ENCODE data around the gene TSR1.
"Not testable (repeated sequence)": the region's sequence is repeated elsewhere in the genome, so short reads cannot be mapped to it uniquely, and the experiment has no call there.

The TSR1 gene

DNA sequence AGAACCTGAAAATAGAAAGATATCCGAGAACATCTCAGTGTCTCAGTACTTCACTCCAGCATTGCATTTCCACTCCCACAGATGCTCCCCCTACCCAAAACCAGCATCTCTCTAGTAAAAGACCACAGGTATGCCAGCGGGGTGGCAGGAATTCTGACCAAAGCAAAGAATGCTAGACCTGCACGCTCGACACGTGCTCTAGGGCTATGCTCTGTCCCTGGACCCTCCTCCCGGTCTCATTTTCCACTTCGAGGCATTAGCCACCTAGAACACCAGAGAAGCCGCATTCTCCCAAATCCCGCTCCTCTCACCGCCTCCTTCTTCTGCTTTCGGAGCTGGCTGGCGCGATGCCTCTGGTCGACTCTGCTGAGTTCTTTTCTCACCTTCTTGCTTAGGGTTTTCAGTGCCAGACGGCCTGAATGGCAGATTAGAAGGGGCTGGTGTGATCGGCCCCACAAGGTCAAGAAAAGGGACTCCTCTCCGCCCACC lies 487 bp downstream of the TSR1 start:
- peak; percentile 24 for DNase-seq

DNA sequence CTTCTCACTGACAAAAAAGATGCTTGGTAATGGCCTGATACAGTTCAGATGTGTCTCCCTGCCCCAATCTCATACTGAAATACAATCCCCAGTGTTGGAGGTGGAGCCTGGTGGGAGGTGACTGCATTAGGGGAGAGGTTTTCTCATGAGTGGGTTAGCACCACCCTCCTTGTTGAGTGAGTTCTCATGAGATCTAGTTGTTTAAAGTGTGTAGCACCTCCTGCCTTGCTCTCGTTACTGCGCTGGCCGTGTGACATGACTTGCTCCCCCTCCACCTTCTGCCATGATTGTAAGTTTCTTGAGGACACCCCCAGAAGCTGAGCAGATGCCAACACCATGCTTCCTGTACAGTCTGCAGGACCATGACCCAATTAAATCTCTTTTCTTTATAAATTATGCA lies 5.0 kb downstream of the TSR1 start:
- DNase-seq: no peak

DNA sequence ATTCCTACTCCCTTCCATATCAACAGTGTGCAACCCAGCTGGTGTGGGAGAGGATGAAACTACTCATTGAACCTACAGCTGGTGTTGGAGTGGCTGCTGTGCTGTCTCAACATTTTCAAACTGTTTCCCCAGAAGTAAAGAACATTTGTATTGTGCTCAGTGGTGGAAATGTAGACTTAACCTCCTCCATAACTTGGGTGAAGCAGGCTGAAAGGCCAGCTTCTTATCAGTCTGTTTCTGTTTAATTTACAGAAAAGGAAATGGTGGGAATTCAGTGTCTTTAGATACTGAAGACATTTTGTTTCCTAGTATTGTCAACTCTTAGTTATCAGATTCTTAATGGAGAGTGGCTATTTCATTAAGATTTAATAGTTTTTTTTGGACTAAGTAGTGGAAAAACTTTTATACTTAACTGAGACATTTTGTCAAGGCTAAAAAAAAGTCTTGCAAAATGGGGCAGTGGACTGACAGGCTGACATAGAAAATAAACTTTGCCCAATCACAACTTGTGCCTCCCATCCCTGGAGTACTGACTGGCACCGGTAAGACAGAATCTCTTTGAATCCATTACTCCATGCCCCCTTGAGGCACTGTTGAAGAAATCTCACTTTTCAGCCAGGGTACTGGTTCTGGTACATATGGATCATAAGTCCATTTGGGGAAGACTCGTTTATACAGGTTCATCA lies 12.5 kb downstream of the TSR1 start:
- DNase-seq: no peak

DNA sequence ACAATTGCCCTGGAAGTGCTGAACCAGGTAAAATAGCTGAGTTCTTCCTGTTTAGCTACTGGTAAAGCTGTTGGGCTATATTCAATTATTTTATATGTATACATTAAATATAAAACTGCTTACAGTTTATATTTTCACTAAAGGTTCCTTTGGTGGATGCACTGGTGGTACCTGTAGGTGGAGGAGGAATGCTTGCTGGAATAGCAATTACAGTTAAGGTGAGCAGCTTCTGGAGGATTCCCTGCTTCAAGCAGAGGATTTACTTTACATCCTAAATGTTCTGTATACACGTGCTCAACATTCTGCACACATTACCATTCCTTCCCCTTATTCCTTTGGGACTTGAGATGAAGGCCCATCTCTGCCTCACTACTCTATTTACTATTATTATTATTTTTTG lies 14.9 kb downstream of the TSR1 start:
- no peak for DNase-seq

DNA sequence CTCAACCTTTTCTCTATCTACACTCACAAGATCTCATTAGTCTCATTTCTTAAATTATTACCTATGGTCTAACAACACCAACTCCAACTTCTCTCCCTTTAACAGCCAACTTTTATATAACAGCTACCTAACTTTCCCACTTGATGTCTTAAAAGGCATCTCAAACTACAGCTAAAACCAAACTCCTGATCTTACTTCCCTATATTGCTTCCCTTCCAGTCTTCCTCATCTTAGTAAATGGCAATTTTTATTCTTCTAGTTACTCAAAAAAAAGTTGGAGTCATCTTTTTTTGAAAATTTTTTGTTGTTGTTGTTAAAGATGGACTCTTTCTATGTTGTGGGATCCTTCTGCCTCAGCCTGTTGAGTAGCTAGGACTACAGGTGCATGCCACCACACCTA lies 17.2 kb downstream of the TSR1 start:
- DNase-seq: no peak

DNA sequence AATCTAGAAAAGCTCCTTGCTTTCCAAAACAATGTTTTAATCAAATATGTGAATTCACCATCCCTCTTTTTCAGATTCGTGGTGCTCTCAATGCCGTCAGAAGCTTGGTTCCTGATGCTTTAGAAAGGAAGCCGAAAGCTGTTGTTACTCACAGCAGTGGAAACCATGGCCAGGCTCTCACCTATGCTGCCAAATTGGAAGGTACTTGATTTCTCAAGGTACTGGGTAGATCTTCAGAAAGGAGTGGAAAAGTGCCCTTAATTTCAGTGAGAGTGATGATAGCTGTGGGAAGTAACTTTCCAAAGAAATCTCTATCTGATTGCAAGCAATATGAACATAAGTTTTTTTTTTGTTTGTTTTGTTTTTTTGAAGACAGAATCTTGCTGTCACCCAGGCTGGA lies 18.5 kb downstream of the TSR1 start:
- no peak for DNase-seq

DNA sequence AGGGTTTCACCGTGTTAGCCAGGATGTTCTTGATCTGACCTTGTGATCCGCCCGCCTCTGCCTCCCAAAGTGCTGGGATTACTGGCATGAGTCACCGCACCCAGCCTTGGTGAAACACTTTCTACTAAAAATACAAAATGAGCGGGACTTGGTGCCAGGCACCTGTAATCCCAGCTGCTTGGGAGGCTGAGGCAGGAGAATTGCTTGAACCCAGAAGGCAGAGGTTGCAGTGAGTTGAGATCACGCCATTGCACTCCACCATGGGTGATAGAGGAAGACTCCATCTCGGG lies 19.4 kb downstream of the TSR1 start:
- not testable (repeated sequence) for DNase-seq

DNA sequence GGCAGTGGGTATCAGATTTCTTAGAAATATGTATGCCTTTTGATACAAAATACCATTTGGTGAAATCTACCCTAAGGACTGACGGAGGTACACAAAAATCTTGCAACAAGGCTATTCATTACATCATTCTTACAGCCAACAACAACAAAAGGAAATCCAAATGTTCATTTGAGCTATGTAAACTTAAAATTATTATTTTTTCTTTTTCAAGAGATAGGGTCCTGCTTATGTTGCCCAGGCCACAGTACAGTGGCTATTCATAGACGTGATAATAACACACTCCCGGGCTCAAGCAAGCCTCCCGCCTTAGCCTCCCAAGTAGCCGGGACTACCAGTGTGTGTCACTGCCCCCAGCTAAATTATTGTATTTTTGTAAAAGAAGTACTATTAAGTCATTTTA lies 23.5 kb downstream of the TSR1 start:
- DNase-seq: no peak

DNA sequence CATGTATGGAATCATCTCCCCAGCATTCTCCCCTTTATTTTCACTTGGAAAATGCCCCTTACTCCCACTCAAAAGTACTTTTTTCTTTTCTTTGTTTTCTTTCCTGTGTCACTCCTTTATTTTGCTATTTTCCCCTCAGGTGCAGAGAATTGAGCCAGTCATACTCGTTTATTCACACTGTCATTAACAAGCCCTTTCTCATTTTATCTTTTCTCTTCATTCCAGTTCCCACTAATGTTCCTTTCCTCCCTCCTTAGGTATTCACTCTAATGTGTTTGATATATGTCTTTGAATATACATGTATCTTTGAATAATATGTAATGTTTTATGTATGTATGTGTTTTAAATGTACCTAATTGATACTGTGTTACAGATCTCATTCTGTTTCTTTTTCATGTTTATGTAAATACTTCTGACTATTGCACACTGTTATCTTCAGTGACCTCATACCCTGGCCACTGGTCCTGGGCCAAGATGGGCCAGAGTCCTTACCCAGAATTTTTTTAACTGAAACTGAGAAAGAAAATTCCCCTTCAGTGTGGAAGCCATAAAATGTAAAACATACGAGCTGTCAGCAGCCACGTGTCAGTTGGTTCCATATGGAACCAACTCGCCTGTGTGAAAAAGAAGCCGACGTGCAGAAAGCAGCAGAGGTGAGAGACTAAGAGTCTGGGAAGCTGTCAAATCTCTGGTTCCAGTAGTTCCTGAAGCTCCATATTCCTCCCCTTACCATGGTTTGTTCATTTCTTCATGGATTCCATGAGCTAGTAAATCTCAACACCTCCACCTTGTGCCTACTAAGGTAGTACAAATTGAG lies 26.7 kb downstream of the TSR1 start:
- DNase-seq: no peak

DNA sequence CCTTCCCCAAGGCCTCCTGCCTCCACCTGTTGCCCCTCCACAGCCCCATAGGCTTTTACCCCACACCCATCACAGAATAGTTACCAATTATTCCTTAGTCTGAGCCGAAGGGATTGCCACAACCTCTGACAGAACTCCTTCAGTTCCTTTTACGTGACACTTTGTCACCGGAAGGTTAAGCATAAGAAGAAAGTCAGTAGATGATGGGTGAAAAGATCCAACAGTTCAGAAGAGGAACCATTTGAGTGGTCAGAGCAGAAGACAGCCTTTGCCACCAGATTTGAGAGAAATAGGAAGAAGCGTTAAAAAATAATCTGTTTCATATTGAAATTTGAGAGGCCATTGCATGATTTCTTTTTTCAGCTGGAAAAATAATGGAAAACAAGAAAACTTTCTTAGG lies 31.3 kb downstream of the TSR1 start:
- no peak for DNase-seq

DNA sequence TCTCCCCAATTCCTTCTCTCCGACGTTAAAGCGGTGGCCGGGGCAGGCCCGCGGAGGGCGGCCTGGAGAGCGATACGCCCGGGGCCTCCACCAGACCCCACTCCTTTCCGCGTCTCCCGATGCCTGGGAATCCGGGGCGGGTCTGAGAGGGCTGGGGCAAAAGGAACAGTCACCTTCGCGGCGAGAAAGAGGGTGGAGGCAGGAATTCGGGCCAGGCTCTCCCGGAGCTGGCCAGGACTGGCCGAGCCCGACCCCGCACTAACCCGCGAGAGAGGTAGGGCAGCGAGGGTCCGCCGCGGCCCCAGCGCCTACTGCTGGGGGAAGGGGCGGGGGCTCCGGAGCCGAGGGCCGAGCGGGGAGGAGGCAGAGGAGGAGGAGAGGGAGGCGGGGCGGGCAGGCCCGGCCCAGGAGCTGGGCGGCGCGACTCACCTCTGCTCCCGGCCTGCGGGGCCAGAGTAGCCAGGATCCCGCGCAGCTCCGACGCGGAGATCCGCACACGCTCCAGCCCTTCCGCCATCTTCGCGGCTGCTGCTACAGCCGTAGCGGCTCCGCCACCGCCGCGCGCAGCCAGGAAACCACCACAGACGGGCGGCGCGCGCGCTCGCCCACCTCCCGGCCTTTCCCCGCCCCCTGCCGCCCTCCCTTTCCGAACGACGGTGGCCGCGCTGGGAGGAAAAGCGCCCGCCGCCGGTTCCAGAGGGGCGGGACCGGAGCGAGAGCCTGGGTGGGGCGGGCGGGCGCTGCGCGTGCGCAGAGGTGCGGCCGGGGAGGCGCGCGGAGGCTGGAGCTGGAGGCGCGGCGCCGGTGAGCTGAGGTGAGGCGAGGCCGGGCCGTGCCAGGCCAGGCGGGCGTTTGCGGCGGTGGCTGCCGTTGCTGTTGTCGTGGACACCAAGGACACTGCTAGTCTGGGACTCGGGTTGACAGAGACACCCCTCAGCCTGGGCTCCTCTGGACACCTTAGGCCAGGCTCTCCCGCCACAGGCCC lies 32.8 kb downstream of the TSR1 start, which contains the start of the genes SMG6 and SRR:
Gene SMG6 (minus strand): TSS at position 582 of the 985 bp plus-strand sequence. CDS start 65 bp downstream, at position 517.
Gene SRR (plus strand): TSS at position 747 of the 985 bp plus-strand sequence. CDS start 11,611 bp downstream, outside the sequence.
- peak; percentile 95 for DNase-seq

DNA sequence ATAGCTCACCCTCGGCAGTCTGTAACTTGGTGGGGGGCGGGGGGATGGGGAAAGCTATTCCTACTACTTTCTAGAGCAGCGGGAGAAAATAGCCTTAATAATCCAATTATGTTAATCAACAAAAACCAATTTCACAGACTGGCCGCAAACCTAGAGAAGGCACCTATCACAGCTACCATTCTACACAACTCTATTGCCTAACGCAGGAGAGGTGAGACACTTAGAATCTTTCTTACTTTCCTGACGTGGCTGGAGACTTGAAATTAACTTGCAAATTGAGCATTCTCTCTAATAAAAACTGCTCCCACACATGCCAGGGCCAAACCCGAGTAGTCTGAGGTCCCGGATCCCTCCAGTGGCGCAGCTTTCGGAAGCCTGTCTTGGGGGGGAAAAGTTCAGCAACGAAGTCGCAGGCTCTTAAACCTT lies 33.5 kb downstream of the TSR1 start:
- no peak for DNase-seq

DNA sequence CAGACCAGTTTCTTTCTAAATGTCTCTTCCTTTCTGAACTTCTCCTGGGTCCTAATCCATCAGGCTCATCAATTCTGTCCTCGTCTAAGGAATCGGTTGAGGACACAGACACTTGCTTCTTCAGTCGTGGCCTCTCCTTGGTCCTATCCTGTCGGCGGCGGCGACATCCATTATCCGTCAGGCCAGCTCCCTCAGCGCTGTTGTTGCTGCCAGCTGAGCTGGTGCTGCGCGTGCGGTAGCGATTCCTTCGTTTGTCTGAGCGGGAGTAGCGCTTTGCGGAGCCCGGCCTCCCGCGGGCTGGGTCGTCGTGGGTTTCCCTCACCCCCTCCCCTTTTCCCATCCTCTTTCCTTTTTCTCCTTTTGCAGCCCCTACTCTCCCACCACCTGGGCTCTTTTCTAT lies 36.5 kb downstream of the TSR1 start:
- DNase-seq: no peak

DNA sequence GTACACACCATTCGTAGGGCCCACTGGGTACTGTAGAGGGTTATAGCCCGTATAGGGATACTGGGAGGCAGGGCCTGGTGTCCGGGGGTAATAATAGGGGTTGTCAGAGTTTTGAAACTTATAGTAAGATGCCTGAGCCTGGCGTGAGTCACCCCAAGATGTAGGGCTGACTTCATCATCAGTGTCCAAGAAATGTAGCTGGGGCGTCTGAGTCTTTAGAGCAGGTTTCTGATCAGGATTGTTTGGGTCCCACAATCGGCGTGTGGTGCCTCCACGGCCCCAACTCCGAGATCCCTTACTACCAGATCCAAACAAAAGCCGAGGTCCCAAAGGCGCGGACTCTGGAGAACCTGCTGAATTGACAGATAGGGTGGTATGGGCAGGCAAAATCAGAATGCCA lies 37.1 kb downstream of the TSR1 start:
- no peak for DNase-seq

DNA sequence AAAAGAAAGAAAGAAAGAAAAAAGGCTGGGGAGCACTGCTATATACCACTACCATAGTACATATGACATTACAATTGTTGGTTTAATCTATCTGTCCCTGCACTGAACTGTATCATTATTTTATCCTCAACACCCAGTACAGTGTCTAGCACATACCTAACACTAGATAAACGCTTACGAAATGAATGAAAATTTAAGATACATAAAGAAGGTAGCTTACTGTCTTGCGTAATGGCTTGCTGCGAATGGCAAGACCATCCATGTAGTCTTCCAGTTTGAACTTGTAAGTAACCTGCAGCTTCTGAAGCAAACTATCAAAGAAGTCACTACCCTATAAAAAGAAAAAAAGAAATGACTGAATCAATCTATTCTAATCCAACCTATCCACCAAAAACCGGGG lies 39.2 kb downstream of the TSR1 start:
- DNase-seq: no peak

DNA sequence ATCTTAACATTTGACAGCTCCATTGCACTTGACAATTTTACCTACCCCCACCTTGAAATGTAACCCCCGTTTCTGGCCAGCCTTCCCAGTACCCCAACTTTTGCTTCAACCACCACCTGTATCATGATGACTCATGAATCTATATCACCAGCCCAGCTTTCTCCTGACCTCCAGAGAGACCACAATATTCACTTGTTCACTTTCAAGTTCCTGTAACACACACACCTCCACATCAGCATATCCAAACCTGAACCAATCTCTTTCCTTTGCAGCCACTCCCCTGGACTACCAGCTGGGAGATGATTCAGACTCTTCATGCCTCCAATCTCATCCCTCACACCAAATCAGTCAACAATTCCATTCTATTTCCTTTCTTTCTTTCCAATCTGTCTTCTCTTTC lies 40.7 kb downstream of the TSR1 start:
- DNase-seq: no peak

DNA sequence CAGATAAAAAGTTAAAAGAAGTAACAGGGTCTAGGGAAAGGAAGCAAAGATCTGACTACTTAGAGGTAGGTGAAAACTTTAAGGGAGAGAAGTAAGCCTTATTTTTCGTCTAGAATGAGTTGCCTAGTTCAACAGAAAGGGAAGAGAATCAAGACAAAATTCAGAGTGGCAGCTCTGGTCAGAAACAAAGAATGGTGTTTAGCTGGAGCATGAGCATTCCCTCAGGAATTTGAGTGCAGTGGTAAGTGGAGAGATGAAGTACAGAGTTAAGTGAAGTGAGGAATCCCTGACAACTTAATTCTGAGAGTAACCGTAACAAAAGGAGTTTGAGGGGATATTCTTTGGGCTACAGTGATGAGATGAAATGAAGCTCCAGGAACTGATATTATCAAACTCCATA lies 44.2 kb downstream of the TSR1 start:
- no peak for DNase-seq

DNA sequence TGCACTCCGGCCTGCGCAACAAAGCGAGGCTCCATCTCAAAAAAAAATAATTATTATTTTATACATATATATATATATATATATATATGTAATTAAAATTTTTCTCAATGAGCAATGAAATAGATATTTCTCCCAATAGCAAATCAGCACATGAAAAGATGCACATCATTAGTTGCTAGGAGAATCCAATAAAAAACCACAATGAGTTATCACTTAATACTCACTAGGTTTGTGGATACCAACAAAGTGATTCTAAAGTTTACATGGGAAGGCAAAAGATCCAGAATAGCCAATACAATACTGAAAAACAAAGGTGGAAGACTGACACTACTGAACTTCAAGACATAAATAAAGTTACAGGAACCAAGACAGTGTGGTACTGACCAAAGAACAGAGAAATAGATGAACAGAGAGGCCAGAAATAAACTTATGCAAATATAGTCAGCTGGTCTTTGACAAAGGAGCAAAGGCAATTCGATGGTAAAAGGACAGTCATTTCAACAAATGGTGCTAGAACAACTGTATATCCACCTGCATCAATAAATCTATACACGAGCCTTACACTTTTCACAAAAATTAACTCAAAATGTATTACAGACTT lies 46.3 kb downstream of the TSR1 start:
- no peak for DNase-seq

DNA sequence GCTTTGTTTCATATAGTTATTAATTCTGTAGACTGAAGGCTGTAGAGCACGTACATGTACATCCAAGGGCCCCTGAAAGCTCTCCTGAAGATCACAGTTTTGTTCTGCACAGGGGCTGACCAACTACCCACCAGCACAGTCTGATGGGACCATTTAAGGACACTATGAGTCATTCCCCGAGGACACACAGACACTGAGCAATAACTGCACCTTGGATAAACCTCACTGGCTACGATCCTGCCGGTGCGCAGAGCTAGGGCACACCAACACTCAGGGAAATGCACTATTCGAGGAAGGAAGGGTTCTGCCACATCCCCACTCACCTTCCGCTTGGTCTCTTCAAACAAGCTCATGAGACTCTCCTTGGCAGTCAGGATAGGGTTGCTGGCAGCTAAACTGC lies 53.0 kb downstream of the TSR1 start:
- no peak for DNase-seq

DNA sequence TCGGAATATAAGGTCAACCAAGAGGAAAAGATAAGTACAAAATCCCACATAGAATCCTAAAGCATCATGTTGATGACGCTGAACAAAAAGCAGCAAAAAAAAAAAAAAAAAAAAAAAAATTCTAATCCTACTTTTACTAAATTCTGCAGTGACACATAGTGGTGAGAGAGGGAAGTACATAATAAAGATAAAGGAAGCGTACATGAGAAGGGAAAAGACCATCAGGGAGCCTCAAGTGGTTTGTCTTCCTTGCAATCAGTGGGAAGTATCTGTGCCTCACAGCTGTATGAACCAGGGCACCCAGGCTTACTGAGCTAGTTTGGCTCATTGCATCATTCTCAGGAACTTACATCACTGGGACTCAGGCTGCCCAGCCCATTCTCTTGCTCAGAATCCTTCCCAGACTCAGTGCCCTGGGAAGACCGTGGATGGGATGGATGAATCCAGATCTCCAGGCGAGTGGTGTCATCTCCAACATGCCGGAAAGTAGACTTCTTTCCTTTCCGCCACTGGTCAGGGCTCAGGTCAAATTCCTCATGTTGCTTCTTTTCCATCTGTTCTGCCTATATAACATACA lies 53.9 kb downstream of the TSR1 start:
- DNase-seq: no peak

DNA sequence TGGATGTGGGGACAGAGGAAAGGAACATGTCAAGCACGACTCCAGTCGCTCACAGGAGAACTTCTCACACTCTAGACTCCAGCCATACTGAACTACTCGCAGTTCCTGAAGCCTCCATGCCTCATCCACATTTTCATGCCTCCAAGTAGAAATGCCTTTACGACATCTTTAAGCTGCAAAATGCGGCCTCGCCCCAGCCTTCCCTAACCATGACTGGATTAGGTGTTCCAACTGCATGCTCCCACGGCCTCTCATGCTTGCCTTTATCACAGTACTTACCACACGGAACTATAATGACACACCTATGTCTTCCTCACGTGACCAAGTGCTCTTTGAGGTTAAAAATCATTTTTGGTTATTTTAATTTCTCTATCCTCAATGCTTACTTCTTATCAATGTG lies 56.5 kb downstream of the TSR1 start:
- no peak for DNase-seq

DNA sequence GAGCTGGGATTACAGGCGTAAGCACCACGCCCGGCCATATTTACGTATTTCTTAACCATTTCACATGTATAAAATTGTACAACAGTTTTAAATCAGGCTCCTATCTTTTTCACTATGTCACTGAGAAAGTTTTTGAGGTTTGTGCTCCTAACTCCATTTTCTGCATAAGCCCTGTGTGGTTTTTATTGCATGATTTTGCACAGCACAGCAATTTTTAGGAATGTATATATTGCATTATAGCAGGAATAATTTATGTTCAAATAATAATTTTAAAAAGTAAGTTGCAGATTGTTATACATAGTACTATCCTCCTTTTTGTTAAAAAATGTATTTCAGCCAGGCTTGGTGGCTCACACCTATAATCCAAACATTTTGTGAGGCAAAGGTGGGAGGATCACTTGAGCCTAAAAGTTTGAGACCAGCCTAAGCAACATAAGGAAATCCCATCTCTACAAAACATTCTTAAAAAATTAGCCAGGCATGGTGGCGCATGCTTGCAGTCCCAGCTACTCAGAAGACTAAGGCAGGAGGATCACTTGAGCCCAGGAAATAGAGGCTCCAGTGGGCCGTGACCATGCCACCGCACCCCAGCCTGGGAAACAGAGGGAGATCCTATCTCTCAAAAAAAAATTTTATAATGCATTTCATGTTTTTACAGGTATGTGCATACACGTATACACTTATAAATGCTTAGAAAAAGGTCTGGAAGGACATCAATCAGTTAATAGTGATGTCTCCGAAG lies 58.7 kb downstream of the TSR1 start:
- no peak for DNase-seq

All from activated CD8-positive, alpha-beta memory T cell treated with anti-CD3 and anti-CD28 coated beads, Interleukin-2, amount 50 U/mL, for 4 hours (primary cell).